SU-DHL-6 (cell line): ENCODE results near the gene CDK14.

Experiments
- H2AFZ ChIP-seq: fragments of 200-600 bp; sonication (generic); 2 replicates; pipeline ENCODE4 v1.6.1; 2014; ENCODE audit warnings: low read depth, mild to moderate bottlenecking, moderate library complexity, mixed read lengths, antibody characterized with exemption, low read length; ENCODE audit not compliant: severe bottlenecking
- H3F3A ChIP-seq: fragments of 200-600 bp; shearing (Covaris generic); 2 replicates; pipeline ENCODE4 v1.6.0; 2016; ENCODE audit warnings: antibody characterized with exemption, mild to moderate bottlenecking; ENCODE audit not compliant: insufficient read depth
- H3K27ac ChIP-seq: fragments of 200-600 bp; sonication (generic); 2 replicates; pipeline ENCODE4 v1.5.1; 2016; ENCODE audit warnings: low read depth, mild to moderate bottlenecking, low read length, moderate library complexity, mixed read lengths
- H3K27me3 ChIP-seq: fragments of 200-600 bp; sonication (generic), shearing (Covaris generic); 2 replicates; pipeline ENCODE4 v1.6.0; 2014; ENCODE audit warnings: mild to moderate bottlenecking, low read length
- H3K36me3 ChIP-seq: fragments of 200-600 bp; sonication (generic); 2 replicates; pipeline ENCODE4 v1.6.1; 2014; ENCODE audit warnings: mild to moderate bottlenecking, low read length, mixed read lengths
- H3K4me2 ChIP-seq: fragments of 300-600, 200-600 bp; shearing (Covaris generic), sonication (generic); 2 replicates; pipeline ENCODE4 v1.6.0; 2014; ENCODE audit warnings: low read length, low read depth, mild to moderate bottlenecking; ENCODE audit not compliant: poor library complexity, severe bottlenecking
- H3K4me3 ChIP-seq: fragments of 200-600 bp; sonication (generic); 2 replicates; pipeline ENCODE4 v1.5.1; 2014; ENCODE audit warnings: antibody characterized with exemption, low read length, mild to moderate bottlenecking, mixed read lengths; ENCODE audit not compliant: insufficient read depth, poor library complexity, severe bottlenecking
- H3K79me2 ChIP-seq: fragments of 200-600 bp; sonication (generic); 2 replicates; pipeline ENCODE4 v1.6.1; 2014; ENCODE audit warnings: mild to moderate bottlenecking, low read length, moderate library complexity; ENCODE audit not compliant: insufficient read depth
- H3K9ac ChIP-seq: fragments of 200-600 bp; sonication (generic); 2 replicates; pipeline ENCODE4 v1.7.0; 2014; ENCODE audit warnings: mild to moderate bottlenecking, low read length
- H3K9me2 ChIP-seq: fragments of 200-600 bp; sonication (generic); replicated peaks from 2 replicates; pipeline ENCODE4 v1.6.1; 2014; ENCODE audit warnings: low read length; ENCODE audit not compliant: insufficient read depth
- H3K9me3 ChIP-seq: fragments of 200-600 bp; sonication (generic); 2 replicates; pipeline ENCODE4 v1.6.1; 2014; ENCODE audit warnings: low read length, mixed read lengths; ENCODE audit not compliant: insufficient read depth
- H4K20me1 ChIP-seq: fragments of 200-600 bp; sonication (generic); 2 replicates; pipeline ENCODE4 v1.6.1; 2014; ENCODE audit warnings: low read depth, mild to moderate bottlenecking, antibody characterized with exemption, low read length, moderate library complexity, mixed read lengths
- CTCF ChIP-seq: fragments of 200-600 bp; sonication (generic); IDR thresholded peaks from one replicate; pipeline ENCODE4 v1.5.1; 2017; ENCODE audit warnings: antibody characterized with exemption, mild to moderate bottlenecking, low read length, moderate library complexity; ENCODE audit not compliant: insufficient read depth, poor library complexity, severe bottlenecking
- EZH2phosphoT487 ChIP-seq: fragments of 200-600 bp; sonication (generic), shearing (Covaris generic); conservative IDR thresholded peaks from 2 replicates; pipeline ENCODE4 v1.6.1; 2018; ENCODE audit warnings: mild to moderate bottlenecking, antibody characterized with exemption, low read length, moderate library complexity, mixed read lengths

The CDK14 gene

GRCh38 chr7:91180746-91181145, 584.6 kb downstream of the CDK14 start:
- H3K79me2 ChIP-seq, result no peaks in the 10 kb centered on the region
- no peak for TF ChIP-seq EZH2phosphoT487
- TF ChIP-seq CTCF, result no peak
- no peak overlapping the region for H3K27ac ChIP-seq
- H3F3A ChIP-seq, result peaks cover 8% of the 10 kb centered on the region; the same call in 1 of the 2 replicates
- no peaks in the 10 kb centered on the region for H3K9me2 ChIP-seq
- H3K27me3 ChIP-seq, result no peaks in the 10 kb centered on the region
- no peak overlapping the region for H3K9ac ChIP-seq
- H4K20me1 ChIP-seq, result no peaks in the 10 kb centered on the region
- H3K4me2 ChIP-seq, result no peak overlapping the region
- no peak overlapping the region for H2AFZ ChIP-seq
- H3K4me3 ChIP-seq, result no peak overlapping the region
- no peaks in the 10 kb centered on the region for H3K9me3 ChIP-seq
- H3K36me3 ChIP-seq, result peaks cover 4% of the 10 kb centered on the region; the same call in 1 of the 2 replicates

- Histone ChIP-seq H3K4me2 (no peak overlapping the region), H4K20me1 (no peaks in the 10 kb centered on the region), H3K27me3 (no peaks in the 10 kb centered on the region), H3K9me3 (no peaks in the 10 kb centered on the region), H3K9me2 (no peaks in the 10 kb centered on the region), H3F3A (peaks cover 8% of the 10 kb centered on the region; the same call in 1 of the 2 replicates), H3K9ac (no peak overlapping the region), H3K4me3 (no peak overlapping the region), H3K36me3 (peaks cover 4% of the 10 kb centered on the region; the same call in 1 of the 2 replicates), H3K27ac (no peak overlapping the region), H2AFZ (no peak overlapping the region), H3K79me2 (no peaks in the 10 kb centered on the region)
- TF ChIP-seq CTCF (no peak), EZH2phosphoT487 (no peak)
These were observed 585.8 kb downstream of the CDK14 start for GRCh38 chr7:91181949-91182348.

GRCh38 chr7:91182819-91183764, 587.0 kb downstream of the CDK14 start:
- no peak overlapping the region for H2AFZ ChIP-seq
- TF ChIP-seq EZH2phosphoT487 (no peak), CTCF (no peak)
- no peaks in the 10 kb centered on the region for H3K9me3 ChIP-seq
- no peak overlapping the region for H3K9ac ChIP-seq
- H3K4me2 ChIP-seq, result no peak overlapping the region
- peaks cover 8% of the 10 kb centered on the region; the same call in 1 of the 2 replicates for H3F3A ChIP-seq
- H3K9me2 ChIP-seq, result no peaks in the 10 kb centered on the region
- no peak overlapping the region for H3K4me3 ChIP-seq
- no peak overlapping the region for H3K27ac ChIP-seq
- H3K27me3 ChIP-seq, result no peaks in the 10 kb centered on the region
- H3K79me2 ChIP-seq, result no peaks in the 10 kb centered on the region
- H4K20me1 ChIP-seq, result no peaks in the 10 kb centered on the region
- H3K36me3 ChIP-seq, result peaks cover 4% of the 10 kb centered on the region; the same call in 1 of the 2 replicates
